Activated CD8-positive, alpha-beta memory T cell treated with anti-CD3 and anti-CD28 coated beads, Interleukin-2, amount 50 U/mL, for 4 hours (primary cell): Measurements from ENCODE around the gene KRT15.

ENCODE experiments used
- DNase-seq: peaks from one replicate; pipeline ENCODE4 v3.0.0-alpha.2; 2020

KRT15 gene

DNA sequence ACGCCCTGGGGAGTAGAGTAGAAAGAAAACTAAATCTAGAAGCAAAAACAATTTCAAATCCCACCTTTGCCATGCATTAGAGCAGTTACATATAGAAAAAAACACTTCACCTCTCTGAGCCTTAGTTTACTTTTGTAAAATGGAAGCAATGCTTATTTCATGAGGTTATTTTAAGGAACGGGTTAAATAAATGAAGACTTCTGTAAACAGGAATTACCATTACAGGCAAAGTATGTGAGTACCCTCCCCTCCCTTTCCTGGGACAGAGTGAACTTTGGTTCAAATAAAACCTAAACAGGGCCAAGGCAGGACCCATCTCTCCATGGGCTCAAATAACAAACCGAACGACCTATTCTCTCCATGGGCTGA is 4.5 kb upstream of the KRT15 start:
- no peak for DNase-seq

DNA sequence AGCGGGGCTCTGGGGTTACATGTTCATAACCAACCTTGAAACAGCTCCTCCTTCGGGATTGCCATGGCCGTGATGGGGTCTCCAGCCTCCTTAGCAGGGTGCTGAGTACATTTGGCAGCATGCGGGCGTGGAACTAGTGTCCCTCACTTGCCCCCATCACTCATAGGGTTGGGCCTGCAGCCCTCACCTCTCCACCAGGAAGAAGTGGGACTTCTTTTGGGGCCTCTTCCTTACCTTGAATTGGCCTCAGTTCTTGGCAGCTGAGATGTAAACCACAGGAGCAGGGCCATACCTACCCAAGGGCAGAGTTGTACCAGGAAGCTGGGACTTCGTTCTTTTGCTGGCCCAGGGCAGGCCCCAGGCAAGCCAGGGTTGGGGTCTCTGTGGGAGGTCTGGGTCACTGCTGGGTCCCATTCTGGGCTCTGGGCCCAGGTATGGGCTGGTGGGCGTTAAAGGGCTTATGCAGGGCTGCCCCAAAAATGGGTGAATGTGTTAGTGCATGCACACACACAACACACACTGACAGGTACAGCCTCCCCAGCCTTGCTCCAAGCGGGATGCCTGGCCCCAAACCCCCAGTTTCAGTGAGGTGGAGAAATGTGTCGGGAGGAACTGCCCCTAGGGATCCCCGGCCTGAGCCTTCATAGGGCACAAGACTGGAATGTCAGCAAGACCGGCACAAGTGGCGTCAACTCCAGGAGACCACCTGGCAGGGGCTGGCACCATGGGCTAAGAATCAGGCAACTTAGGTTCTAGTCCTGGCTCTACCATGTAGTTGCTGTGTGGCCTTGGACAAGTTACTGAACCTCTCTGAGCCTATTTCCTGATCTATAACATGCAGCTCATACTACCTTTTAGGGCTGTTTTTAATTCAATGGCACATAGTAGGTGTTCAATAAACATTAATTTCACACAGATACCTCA is 3.9 kb upstream of the KRT15 start:
- no peak for DNase-seq

DNA sequence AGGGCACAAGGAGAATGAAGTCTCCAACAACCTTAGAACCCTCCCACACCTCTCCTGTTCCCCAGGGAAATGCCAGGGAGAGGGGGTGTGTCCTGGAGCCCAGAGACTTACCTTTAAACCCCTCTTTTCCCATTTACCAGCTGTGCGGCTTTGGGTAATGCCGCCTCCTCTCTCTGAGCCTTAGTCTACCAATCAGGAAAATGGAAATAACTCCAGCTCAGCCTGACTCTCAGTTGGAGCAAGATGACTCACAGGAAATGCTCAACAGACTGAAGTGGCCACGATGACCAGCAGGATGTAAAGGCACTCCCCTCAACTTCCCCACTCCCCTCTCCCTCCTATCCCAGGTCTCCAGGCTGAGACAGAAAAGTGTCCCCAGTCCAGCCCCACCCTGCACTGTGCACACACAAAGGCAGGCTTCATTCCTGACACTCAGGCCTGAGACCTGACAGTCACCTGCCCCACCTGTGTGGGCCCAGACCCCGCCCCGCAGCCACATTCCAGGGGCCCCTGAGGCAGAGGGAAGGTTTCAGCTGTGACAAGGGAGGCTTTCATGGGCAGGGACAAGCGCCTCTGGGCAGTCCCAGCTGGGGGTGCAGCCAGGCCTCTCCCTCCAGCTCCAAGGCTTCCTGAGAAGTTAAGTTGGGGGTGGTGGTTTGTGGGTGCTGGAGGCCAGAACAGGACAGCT is 3.0 kb upstream of the KRT15 start:
- no peak for DNase-seq

DNA sequence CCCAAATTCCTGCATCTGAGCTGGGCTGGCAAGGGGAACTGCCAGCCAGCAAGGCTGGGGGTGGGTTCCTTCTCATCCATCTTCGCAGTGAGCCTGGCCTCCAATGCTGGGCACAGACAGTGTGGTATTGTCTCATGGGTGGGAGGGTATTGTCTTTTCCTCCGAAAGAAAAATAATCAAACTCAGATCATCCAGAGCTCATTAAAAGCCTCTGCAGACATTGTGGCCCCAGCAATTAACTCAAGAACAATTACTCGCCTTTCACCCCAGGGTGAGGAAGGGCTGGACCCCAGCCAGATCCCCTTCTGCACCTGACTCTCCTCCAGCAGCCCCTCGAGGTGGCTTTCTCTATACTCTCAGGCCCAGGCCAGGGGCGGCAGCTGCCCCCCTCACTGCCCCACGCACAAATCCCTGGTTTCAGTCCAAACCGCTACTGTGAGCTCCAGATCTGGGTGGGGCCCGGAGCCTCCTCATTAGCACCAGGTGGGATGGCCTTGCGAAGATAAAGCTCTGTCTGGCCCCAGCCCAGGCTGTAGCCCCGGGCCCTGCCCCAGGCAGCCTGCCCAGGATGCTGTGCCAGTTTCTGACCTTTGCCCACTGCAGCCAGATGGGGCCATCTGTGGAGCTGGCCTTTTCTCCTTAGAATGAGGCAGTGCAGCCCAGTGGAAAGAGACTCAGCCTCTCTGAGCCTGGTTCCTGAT is 2.3 kb upstream of the KRT15 start:
- DNase-seq: no peak

DNA sequence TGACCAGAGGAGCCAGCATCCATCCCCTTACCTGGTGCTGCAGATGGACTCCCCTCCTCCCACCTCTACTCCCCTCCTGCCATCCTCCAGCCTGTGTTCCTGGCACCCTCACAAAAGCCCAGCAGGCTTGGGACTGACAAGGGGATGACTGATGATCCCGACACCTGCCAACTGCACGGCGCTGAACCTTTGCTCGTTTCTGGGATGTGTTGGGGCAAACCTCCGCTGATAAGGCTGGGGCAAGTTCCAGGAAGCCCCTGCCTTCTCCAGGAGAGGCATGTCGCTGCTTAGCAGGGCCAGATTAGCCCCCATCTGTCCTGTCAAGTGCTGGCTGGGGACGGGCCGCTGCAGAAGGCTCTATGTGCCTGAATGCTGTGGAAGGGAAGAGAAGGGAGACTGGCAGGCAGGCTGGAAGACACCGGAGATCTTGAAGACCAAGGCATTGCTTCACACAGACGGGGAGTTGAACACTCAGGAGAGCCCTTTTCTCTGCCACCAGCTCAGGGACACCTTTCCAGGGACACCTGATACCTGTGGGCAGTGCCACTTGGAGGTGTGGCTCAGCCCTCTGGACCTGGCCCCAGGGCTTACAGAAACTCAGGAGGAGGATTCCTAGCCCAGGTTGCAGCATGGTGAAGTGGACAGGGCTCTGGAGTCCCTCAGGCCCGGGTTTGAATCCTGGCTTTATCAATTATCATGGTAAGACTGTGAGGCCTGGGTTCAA is 973 bp upstream of the KRT15 start:
- DNase-seq: no peak

DNA sequence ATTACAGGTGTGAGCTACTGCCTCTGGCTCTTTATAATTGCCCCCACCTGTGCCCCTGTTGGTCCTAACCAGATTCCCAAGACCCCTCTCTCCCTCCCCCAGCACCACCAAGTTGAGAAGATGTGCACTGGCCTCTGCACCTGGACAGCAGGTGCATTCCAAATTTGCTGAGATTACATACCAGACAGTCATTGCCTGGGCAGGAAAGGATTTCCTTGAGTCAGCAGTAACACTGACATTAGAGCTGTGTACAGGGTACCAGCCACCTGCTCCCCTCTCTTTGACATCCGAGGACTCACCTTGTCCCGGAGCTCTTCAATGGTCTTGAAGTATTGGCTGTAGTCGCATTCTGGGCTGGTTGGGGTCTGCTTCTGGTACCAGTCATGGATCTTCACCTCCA is 659 bp downstream of the KRT15 start:
- DNase-seq: no peak

DNA sequence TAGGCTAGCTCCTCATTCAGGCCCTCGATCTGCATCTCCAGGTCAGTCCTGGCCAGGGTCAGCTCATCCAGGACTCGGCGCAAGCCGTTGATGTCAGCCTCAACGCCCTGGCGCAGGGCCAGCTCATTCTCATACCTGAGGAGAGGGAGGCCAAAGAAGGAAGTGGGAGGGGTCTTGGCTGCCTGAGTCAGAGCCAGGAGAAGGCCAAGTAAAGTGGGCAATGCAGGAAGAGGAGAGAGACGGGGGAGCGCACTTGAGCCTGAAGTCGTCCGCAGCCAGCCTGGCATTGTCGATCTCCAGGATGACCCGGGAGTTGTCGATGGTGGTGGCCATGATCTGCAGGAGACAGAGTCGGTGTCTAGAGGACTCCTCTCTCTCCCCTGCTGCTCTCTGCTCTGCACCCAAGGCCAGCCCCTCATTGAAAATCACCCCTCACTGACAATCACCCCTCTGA is 1.8 kb downstream of the KRT15 start:
- no peak for DNase-seq

DNA sequence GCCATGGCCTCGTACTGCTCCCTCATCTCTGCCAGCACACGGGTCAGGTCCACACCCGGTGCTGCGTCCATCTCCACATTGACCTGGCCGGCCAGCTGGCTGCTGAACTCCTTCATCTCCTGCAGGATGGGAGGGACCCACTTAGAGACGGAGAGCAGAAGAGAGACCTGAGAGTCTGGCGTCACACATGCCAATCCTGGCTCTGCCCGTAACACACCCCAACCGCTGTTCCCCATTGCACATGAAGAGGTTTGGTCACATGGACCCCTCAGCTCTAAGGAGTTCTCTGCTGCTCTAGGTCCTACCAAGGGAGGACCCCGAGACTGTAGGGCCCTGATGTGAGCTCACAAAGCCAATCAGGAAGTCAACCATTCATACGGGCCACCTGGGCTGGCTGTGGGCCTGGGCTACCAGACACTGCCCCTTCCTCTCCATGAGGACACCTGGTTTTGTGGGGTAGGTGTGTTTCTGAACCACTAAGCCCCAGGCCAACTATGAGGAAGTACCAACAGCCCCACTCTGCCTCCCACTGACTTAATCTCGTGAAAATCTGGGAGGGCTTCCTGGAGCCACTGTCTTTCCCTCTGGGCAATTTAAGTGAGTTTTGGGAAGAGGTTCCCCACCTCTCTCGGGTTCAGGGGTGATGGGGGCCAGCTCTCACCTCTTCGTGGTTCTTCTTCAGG is 2.4 kb downstream of the KRT15 start:
- no peak for DNase-seq

DNA sequence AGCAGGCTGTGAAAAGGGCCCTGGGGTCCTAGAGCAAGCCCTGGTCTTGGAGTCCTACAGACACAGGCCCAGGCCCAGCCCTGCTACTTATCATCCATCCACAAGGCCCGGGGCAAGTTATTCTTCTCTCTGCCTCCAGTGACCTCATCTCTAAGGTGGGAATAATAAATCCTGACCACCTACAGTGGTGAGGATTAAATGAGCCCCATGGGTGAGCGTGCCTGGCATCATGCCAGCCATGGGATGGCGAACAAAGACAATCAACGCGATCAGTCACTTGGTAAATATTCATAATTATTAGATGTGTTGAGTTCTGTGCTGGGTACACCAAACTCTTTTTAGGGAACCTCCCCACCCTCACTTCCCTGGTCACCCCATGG is 5.5 kb downstream of the KRT15 start:
- DNase-seq: no peak

DNA sequence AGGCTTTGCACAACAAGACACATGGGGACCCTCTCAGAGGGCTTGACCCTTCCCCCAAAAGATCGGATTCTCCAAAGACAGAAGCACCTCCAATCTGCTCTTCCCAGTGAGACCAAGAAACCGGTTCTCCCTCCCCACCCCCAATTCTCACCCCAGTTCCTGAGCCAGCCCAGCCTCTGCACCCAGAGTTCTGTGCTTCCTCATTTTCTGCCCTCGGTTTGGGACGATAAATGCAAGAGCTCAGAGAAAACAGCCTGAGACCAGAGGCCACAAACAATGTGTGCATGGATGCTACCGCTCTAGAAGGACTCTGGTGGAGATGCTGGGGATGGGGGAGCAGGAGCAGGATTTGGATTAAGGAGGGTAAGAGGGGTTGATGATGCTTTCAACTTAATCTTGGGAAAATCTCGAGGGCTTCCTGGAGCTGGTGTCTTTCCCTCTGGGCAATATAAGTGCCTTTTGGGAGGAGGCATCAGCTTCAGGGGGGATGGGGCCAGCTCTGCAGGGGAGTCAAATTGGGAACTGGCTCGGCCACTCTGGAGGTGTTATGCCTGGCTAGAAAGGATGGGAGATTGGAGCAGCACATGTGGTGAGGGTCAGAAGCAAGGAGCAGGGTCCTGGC is 6.0 kb downstream of the KRT15 start:
- DNase-seq: no peak

DNA sequence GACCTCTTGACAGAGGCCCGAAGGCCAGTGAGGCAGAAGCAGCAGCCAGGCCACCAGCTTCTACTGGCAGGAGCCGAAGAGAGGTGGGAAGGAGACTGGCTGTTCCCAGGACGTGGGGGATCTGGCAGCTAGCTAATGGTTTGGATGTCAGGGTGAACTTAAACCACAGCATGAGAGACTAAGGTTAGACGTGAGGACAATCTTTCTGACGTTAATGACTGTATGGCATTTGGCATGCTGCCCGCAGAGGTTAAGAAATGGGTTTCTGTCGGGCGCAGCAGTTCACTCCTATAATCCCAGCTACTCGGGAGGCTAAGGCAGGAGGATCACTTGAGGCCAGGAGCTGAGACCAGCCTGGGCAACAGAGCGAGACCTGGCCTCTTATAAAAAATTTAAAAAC is 7.0 kb downstream of the KRT15 start:
- no peak for DNase-seq

DNA sequence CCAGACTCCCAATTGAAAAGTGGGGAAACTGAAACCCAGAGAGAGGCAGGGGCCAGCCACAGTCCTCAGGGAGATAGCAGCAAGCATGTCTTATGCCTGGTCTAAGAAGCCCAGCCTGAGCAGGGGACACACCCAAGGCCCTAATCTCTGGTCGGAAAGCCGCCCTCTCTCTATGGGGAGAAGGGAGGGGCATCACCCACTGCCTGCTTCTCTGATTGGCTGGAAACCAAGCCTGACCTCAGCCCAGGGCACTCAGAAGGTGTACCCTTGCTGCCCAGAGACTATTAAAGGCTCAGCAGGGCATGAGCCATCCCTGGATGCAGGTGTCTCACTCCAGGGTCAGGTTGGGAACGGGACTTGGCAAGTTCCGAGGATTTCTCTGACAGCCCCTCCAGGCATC is 7.6 kb downstream of the KRT15 start:
- no peak for DNase-seq

DNA sequence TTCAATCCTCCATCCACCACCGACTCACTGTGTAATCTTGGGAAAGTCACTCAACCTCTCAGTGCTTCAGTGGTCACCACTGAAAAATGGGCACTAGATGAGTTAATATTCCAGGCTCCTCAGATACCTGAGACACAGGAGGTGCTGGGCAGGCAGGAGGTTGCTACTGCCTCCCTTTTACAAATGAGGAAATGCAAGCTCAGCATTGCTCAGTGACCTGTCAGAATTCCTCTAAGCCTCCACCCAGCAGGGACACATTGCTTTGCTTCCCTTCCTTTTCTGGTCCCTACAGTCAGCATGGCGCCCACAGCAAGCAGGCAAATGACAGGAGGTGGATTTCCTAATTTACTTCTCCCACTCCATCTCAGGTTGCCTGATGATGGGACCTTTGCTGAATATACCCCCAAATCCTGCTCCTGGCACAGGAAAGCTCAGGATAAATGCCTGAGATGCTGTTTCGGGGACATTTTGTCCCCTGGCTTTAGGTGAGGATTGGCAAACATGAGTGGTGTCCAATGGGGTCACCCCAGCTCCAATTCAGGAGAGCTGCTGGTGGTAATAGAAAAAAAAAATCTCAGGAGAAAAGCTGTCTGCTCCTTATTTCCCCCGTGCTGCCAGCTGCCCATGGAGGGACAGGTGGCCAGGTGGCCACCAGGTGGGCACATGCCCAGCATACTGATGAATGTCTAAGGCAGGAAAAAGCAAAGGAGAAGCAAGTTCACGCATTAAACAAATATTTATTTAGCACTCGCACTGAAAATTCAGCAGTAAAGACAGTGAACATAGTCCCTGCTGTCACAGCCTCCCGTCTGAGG is 8.2 kb downstream of the KRT15 start:
- no peak for DNase-seq

DNA sequence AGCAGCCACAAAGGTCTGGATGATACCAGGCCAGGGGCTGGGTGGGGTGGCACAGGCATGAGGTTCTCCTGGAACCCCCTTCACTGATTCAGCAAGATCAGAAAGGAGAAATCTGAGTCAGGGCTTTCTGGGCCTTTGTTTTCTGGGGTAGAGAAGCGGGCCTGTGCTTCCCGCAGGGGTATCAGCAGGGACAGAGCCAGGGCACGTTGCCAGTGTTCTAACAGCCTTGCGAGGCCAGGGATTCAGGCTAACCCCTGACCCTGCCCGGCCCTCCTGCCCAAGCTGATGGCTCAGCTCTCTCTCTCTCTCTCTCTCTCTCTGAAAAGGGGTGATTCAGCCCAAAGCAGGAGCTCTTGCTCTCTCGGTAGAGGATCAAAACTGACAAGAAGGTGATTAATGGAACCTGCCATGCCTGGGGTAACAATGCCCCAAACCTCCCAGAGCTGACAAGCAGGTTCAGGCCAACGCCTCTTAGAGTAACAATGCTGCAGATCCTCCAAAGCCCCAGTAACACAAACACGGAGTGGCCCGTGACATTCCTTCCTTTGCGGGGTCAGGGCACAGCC is 11.3 kb downstream of the KRT15 start:
- no peak for DNase-seq

DNA sequence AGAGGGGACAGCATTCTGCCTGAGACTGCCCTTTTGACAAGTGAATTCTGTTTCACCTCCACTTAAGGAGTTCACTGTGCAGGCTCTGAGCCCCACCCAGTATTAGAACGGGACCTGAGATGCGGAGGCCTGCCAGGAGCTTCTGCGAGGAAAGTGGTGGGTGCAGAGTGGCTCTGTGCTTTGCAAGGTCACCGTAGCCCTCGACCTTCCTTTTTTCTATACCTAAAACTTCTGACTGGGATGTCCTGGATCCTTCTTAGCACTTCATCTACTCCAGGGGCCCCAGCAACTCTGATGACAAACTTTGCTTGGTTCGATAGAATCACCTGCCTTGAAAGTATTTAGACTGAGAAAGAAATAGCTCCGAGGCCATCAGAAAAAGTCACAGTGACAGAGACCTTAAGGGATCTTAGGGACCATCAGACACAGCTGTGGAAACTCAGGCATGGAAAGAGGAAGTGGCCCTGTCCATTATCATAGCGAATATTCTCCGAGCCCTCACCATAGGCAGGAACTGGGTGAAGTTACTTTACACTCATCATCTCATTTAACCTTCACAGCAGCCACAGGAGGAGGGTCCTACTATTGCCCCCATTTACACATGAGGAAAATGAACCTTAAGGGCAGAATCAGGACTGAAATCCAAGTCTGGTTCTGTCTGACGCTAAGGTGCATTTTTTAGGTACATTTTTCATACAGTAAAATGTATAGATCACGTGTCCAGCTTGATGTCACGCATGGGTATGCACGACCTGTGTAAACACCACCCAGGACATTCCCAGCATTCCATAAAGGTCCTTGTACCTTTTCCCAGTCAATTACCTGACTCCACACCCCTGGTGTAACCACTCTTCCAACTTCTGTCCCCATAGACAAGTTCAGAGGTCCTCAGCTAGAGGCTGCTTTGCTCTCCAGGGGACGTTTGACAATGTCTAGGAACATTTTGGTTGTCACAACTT is 12.6 kb downstream of the KRT15 start:
- no peak for DNase-seq

DNA sequence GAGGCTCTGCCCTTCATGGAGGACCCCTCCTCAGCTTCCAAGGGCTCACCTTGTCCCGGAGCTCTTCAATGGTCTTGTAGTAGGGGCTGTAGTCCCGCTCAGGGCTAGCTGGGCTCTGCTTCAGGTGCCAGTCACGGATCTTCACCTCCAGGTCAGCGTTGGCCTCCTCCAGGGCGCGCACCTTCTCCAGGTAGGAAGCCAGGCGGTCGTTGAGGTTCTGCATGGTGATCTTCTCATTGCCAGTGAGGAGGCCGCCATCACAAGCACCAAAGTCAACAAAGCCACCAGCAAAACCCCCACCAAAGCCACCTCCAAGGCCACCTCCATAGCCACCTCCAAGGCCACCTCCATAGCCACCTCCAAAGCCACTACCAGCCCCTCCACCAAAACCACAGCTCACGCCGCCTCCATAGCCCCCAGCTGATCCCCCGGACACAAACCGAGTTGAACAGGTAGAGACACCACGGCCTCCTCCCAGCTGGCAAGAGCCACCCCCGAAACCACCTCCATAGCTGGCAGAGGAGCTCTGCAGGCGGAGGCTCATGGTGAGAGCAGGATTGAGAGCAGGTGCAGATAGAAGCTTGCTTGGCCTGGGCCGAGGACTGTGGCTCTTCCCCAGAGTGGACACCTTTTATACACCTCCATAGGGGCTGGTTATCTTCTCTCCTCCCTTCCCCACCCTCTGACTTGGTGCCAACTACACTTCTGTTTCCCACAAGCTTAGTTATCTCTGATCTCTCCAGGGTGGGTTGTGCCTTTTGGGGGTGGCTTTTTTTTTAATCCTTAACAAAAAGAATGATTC is 13.5 kb downstream of the KRT15 start, which contains the start of gene KRT13:
Gene KRT13, minus strand, starts transcription at position 606 of the 802 bp plus-strand sequence. Its CDS starts 62 bp downstream, at position 544.
- no peak for DNase-seq

DNA sequence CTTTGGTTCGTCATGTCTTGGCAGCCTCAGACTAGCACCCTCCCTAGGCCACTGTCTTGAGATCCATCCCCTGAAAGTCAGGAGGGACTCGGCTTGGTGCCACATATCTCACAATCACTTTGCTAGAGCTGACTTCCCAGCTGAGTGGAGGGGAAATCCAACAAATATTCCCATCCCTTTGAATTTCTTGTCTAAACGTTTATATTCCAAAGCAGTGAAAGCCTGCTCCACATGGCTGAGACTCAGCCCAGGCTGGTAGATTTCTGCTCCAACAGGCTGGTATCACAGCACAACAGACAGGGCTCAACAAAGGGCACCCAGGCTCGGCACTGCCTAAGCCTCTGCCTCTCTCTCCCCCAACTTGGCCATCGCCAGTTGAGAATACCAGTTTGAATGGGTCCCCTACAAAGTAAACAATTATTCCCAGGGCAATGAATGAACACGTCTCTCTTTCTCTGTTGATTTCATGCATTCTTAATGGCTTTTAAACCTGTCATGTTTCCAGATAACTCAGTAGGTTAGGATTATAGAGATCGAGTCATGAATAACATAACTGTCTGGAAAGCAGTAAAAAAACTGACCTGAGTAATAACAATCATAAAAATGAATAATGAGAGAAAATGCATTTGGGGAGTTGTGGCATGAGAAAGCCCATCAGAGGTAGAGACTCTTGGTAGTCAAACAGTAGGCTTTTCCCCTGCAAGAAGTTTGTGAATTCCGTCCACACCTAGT is 14.3 kb downstream of the KRT15 start:
- DNase-seq: no peak

DNA sequence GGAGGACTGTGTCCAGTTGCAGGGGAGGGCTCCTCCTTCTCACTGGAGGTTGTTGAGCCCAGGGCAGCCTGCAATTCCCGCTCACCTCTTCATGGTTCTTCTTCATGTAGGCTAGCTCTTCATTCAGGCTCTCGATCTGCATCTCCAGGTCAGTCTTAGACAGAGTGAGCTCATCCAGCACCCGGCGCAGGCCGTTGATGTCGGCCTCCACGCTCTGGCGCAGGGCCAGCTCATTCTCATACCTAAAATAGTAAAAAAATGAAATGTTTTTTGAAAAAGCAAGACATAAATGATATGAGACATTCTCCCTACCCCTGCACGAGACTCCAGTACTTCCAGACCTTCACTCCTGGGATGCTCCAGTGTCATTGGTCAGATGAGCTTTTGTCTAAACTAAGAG is 15.5 kb downstream of the KRT15 start:
- DNase-seq: no peak
